Measurements from ENCODE around the gene CYREN. TPM values are rescaled to one million over a fixed set of nuclear protein-coding genes. Genes with fewer than 3 reads are reported as not detected.
A peak's percentile ranks its signal among the peaks of the same experiment; 100 is the strongest.

Gene CYREN
- total and polyA plus RNA-seq, 2 of the 13 experiments (the other 11 are each of a cell fraction or from before 2014, with no cell fraction given), result 20.7 to 60.7 TPM

DNA sequence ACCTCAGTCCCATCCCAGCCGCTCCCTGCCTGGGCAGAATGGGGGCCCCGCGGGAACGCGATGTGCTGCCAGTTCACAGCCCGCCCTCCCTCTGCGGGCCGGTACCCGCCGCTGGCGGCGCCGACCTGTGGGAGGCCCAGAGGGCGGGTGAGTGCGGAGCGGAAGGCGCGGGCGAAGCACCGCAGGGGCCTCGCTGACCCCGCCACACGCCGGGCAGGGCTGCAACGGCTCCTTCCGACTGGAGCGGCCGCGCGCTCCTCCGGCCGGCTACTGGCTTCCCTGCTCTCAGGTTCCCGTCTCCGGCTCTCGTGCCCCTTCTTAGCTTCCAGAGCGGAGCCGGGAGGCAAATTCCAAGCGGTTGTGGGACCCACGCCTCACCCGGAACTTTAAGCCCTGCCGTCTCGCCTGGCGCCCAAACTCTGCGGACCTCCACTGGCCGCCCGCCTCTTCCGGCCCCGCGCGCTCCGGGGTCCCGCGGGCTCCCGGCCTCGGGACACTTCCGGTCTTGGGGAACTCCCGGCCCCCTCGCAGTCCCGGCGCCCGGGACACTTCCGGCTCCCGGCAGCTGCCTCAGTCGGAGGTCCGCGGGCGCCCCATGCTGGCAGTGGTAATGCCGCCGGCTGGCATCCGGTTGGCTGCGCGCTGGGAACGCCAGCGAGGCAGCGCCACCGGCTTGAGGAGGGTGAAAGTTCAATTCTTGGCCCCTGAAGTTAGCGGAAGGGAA lies at the start of gene CYREN (continued):
- no peak for TF ChIP-seq ZNF7 (CRISPR knock-in tag; IDR thresholded peaks at IDR 0.05)
- no peak; the same call in 1 of the 2 replicates for TF ChIP-seq ZNF777 (CRISPR knock-in tag; IDR thresholded peaks at IDR 0.05)
- TF ChIP-seq, protein P1, sequence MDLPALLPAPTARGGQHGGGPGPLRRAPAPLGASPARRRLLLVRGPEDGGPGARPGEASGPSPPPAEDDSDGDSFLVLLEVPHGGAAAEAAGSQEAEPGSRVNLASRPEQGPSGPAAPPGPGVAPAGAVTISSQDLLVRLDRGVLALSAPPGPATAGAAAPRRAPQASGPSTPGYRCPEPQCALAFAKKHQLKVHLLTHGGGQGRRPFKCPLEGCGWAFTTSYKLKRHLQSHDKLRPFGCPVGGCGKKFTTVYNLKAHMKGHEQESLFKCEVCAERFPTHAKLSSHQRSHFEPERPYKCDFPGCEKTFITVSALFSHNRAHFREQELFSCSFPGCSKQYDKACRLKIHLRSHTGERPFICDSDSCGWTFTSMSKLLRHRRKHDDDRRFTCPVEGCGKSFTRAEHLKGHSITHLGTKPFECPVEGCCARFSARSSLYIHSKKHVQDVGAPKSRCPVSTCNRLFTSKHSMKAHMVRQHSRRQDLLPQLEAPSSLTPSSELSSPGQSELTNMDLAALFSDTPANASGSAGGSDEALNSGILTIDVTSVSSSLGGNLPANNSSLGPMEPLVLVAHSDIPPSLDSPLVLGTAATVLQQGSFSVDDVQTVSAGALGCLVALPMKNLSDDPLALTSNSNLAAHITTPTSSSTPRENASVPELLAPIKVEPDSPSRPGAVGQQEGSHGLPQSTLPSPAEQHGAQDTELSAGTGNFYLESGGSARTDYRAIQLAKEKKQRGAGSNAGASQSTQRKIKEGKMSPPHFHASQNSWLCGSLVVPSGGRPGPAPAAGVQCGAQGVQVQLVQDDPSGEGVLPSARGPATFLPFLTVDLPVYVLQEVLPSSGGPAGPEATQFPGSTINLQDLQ (CRISPR knock-in tag; IDR thresholded peaks at IDR 0.05), result no peak
- TF ChIP-seq SRSF9 (IDR thresholded peaks at IDR 0.05; ENCODE audit: borderline replicate concordance, insufficient read depth, low read depth, low read length, poor library complexity, severe bottlenecking), result no peak
- TF ChIP-seq, protein P2, sequence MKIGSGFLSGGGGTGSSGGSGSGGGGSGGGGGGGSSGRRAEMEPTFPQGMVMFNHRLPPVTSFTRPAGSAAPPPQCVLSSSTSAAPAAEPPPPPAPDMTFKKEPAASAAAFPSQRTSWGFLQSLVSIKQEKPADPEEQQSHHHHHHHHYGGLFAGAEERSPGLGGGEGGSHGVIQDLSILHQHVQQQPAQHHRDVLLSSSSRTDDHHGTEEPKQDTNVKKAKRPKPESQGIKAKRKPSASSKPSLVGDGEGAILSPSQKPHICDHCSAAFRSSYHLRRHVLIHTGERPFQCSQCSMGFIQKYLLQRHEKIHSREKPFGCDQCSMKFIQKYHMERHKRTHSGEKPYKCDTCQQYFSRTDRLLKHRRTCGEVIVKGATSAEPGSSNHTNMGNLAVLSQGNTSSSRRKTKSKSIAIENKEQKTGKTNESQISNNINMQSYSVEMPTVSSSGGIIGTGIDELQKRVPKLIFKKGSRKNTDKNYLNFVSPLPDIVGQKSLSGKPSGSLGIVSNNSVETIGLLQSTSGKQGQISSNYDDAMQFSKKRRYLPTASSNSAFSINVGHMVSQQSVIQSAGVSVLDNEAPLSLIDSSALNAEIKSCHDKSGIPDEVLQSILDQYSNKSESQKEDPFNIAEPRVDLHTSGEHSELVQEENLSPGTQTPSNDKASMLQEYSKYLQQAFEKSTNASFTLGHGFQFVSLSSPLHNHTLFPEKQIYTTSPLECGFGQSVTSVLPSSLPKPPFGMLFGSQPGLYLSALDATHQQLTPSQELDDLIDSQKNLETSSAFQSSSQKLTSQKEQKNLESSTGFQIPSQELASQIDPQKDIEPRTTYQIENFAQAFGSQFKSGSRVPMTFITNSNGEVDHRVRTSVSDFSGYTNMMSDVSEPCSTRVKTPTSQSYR (CRISPR knock-in tag; IDR thresholded peaks at IDR 0.05; ENCODE audit: borderline replicate concordance), result no peak
- no peak; the same call in 1 of the 2 replicates for TF ChIP-seq AKAP8 (CRISPR knock-in tag; IDR thresholded peaks at IDR 0.05)
- TF ChIP-seq HDAC2 (CRISPR knock-in tag; IDR thresholded peaks at IDR 0.05), result peak; percentile 67
- TF ChIP-seq ARID3A (IDR thresholded peaks at IDR 0.05; ENCODE audit: low read depth, low read length), result no peak
- peak; percentile 98 for TF ChIP-seq ZBTB25 (CRISPR knock-in tag; IDR thresholded peaks at IDR 0.05)
- TF ChIP-seq, protein P3, sequence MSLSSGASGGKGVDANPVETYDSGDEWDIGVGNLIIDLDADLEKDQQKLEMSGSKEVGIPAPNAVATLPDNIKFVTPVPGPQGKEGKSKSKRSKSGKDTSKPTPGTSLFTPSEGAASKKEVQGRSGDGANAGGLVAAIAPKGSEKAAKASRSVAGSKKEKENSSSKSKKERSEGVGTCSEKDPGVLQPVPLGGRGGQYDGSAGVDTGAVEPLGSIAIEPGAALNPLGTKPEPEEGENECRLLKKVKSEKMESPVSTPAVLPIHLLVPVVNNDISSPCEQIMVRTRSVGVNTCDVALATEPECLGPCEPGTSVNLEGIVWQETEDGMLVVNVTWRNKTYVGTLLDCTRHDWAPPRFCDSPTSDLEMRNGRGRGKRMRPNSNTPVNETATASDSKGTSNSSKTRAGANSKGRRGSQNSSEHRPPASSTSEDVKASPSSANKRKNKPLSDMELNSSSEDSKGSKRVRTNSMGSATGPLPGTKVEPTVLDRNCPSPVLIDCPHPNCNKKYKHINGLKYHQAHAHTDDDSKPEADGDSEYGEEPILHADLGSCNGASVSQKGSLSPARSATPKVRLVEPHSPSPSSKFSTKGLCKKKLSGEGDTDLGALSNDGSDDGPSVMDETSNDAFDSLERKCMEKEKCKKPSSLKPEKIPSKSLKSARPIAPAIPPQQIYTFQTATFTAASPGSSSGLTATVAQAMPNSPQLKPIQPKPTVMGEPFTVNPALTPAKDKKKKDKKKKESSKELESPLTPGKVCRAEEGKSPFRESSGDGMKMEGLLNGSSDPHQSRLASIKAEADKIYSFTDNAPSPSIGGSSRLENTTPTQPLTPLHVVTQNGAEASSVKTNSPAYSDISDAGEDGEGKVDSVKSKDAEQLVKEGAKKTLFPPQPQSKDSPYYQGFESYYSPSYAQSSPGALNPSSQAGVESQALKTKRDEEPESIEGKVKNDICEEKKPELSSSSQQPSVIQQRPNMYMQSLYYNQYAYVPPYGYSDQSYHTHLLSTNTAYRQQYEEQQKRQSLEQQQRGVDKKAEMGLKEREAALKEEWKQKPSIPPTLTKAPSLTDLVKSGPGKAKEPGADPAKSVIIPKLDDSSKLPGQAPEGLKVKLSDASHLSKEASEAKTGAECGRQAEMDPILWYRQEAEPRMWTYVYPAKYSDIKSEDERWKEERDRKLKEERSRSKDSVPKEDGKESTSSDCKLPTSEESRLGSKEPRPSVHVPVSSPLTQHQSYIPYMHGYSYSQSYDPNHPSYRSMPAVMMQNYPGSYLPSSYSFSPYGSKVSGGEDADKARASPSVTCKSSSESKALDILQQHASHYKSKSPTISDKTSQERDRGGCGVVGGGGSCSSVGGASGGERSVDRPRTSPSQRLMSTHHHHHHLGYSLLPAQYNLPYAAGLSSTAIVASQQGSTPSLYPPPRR (CRISPR knock-in tag; IDR thresholded peaks at IDR 0.05; ENCODE audit: borderline replicate concordance), result peak; percentile 79; the same call in 1 of the 2 replicates
- TF ChIP-seq PRDM4 (CRISPR knock-in tag; IDR thresholded peaks at IDR 0.05; ENCODE audit: borderline replicate concordance), result no peak
